HG03060 (cell line): ENCODE data around the gene KRT6C.
"Not testable (repeated sequence)": the region's sequence is repeated elsewhere in the genome, so short reads cannot be mapped to it uniquely, and the experiment has no call there.

Source experiments
- ATAC-seq: cut with Tn5 transposase; IDR thresholded peaks from one replicate; pipeline ENCODE4 v1.9.1; 2021; ENCODE audit warnings: low read depth, moderate number of reproducible peaks; ENCODE audit not compliant: unreplicated experiment

The KRT6C gene

DNA sequence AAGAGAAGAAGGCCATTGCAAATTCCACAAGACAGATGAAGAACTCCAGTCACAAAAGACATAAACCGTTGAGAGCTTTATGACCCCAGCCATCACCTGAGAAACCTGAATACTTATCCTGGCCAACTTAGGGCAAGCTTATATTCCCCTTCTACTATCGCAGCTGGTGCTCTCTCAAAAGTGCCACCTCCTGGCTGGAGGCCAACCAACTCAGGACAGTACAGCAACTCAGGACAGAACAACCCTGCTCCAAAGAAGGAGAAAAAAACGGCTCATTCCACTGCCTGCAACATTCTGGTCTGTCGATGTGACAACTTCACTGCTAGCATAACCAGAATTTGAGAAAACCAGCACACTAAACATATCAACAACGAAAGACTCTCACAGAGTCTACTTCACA, 11.9 kb downstream of the KRT6C start:
- ATAC-seq: no peak

DNA sequence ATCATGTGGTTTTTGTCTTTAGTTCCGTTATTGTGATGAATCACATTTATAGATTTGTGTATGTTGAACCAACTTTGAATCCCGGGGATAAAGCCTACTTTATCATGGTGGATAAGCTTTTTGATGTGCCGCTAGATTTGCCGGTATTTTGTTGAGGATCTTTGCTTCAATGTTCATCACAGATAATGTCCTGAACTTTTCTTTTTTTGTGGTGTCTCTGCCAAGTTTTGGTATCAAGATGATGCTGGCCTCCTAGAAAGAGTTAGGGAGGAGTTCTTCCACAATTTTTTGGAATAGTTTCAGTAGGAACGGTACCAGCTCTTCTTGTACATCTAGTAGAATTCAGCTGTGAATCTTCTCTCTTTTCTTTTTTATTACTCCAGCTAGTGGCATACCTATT, 14.7 kb downstream of the KRT6C start:
- ATAC-seq: no peak

DNA sequence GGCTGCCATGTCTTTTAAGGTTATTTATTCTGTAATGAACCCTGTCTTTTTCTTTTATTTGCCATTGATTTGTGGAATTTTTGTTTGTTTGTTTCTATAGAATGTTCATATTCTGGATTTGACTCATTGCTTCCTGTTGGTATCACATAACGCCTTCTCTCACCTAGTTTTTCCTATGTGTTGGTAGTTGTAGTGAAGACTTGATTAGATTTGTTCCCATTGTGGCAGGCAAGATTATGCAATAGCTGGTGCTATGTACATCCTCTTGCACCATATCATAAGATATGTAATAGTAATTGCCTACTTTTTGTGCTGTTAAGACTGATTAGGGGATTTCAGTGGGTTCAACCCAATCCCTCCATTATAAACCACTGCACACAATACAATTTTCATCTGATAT, 17.8 kb downstream of the KRT6C start:
- no peak for ATAC-seq

GRCh38 chr12:52454411-52455201, 19.0 kb downstream of the KRT6C start:
- ATAC-seq: no peak

DNA sequence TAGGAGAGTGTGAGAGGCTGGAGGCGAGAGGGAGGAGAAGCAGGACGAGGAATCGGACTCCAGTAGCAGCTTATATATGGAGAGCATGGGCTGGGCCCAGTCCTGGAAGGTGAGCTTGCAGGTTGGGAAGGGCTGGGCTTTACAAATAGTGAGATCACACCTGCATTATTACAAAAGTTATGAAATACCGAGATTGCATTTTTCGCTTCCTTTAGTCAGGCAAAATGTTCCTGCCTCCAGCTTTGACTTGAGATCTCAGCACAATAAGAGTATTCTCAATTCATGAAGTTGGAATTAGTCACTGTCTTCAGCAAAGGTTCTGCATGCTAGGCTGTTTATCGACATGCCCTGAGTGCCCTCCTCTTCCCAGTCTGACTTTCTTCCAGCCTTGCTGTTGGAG, 21.5 kb downstream of the KRT6C start, which contains the start of gene KRT6B:
KRT6B (minus strand) TSS at position 46 of the 400 bp plus-strand sequence. CDS start 68 bp downstream, outside the sequence.
- no peak for ATAC-seq

GRCh38 chr12:52448228-52448627, 25.4 kb downstream of the KRT6C start:
- no peak for ATAC-seq

DNA sequence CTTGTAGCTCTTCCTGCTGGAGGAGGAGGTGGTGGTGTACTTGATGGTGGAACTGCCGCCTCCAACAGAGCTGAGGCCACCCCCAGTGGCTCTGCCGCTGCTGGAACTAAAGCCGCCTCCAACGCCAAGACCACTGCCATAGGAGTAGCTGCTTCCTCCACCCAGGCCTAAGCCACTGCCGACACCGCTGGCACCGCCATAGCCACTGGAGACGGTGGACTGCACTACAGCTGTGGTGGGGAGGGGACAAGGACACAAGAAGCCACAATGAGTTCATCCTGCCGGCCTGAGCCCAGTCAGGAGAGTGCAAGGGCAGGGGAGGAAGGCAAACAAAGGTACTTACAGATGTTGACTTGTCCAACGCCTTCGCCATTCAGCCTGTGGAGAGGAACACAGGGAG, 26.4 kb downstream of the KRT6C start:
- ATAC-seq: not testable (repeated sequence)

DNA sequence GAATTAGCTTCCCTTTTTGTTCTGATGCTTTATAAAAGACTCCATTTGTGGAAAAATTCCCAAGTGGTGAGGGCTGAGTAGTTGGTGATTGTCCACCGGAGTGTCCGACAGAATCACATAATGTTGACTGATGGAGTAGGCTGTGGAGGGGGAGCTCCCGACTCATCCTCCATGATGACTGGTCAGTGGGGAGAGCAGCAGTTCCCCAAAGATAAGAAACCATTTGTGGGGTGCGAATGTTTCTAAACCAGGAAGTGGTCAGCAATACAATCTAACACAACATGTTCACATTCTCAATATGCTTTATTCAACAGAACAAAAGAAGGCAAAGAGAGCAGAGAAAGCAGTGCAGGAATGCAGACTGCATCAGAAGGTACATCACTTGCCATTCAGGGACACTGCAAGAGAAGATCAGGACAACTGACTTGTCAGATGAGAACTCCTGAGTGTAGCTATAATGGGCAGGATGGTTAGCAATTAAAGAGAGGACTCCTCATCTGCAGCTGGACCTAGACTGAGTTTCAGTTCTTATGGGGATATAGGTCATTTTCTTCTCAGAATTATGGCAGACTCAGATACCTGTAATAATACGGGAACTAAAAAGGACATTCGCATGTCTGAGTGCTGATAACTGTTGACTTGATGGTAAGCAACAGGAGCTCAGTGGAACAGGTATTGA, 27.1 kb downstream of the KRT6C start:
- no peak for ATAC-seq

DNA sequence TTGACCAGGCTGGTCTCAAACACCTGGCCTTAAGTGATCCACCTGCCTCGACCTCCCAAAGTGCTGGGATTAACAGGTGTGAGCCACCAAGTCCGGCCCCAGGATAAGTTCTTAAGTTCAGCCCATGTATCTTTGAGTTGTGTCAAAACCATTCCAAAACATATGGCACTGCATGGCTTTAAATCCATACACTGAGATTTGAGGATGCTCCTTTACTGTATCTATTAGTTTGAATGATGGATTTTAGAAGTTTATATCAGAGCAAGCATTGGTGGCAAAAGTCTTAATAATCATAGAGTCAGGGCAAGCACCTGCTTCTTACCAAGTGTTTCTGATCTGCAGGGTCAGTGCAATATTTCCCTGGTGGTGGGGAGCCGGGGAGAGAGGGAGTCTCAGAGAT, 27.7 kb downstream of the KRT6C start:
- ATAC-seq: no peak

GRCh38 chr12:52444647-52445595, 28.7 kb downstream of the KRT6C start:
- no peak for ATAC-seq

GRCh38 chr12:52443966-52444365, 29.6 kb downstream of the KRT6C start:
- ATAC-seq: no peak

- ATAC-seq: no peak
These were observed 31.0 kb downstream of the KRT6C start for GRCh38 chr12:52442600-52443061.

DNA sequence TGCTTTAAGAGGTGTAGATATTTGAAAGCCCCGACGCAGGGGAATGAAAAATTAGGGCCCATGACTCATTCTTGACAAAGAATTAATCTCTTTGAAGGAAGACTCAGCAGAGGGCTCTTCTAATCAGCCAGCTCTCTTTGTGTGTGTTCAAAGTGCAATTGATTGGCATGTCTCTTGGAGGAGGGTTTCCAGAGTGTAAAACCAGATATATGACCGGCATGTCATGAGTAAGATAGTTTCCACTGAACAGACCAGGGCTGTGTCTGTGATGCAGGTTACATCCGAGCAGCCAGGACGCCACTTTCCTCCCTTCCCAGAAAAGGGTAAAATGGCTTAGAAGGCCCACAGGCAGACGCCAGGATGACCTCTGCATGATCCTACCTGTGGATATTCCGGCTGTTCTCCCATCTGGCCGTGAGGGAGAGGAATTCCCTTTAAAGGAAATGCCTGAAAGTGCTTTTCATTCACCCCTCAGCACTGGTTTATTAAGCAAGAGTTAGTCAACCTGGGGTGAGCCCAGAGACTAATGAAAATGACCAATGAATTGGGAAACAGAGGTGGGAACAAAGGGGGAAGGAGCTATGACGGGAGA, 32.2 kb downstream of the KRT6C start:
- ATAC-seq: no peak

DNA sequence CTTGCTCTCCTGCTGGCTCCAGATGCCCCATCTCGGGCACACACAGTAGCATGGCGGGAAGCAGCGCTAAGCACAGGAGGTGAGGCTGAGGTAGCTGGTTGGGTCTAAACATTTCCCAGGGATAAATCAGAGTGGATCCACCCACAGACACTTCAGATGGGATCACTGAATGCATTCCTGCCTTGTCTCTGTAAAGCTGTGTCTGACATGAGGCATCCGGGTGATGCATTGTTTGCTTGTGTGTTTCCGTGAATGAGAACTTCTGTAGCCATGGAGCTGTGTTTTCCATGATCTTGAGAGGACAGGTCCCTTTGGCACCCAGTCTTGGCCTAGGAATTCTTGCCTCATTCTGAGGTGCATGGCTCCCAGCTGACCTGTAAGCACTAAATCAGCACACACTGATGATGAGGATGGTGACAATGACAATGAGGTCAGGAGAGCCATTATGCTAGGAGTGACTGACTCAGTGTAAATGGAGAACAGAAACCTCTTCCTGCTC, 32.7 kb downstream of the KRT6C start:
- no peak for ATAC-seq

- no peak for ATAC-seq
These were observed 33.8 kb downstream of the KRT6C start for GRCh38 chr12:52439845-52440244.

DNA sequence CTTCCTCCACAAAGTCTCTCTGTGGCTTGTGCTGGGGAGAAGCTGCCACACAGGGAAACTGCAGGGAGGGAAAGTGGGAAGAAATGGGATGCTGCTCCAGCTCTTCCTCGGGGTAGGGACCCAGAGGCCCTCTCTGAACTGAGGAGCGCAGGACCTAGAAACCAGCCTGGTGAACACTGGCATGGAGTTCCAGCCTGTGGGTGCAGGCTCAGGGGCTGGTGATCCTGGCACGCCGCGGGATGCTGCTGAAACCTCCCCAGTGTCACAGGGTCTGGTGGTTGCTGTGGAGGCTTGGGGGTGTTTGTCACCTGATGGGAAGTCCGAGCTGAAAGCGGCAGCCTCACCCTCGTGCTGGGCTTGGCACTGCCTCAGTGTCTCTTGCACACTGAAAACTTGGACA, 34.2 kb downstream of the KRT6C start:
- no peak for ATAC-seq

DNA sequence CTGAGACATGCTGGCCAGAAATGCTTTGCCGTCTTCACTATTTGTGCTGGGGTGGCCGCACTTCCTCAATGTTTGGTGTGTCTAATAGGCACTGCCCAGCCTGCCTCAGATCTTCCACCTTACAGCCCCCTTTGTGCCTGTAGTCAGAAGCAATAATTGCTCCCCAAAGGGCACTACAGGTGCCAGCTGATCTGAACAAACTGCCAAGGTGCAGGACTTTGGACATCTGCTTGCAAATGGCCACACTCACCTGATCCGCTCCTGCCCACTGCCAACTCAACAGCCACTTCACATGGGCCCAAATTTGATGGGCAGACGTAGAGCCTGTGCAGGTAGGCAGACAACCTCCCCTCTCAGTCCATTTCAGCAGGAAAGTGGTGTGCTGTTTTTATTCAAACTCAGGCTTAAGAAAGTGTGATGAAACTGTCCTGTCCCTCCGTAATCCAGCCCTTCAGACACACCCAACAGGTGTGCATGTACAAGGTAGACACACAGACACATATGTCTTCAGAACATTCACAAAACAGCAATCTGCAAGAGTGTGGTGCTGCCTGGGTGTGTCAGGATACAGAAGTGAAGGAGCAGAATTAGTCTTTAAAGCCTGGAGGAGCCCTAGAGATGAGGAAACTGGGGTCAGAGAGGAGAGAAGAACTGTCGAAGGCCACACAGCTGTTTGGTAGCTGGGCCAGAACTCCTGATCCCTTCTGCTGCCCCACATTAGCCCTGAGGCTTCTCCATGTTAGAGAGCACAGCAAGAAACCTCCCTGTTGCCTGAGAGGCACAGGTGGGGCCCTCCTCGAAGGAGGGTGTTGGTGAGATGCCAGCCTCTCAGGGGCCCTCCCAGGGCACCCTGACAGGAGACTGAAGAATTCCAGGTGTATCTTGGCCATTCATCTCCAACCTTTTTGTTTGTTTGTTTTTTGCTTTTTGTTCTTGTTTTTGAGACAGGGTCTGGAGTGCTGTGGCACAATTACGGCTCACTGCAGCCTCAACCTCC, 35.0 kb downstream of the KRT6C start:
- ATAC-seq: no peak

DNA sequence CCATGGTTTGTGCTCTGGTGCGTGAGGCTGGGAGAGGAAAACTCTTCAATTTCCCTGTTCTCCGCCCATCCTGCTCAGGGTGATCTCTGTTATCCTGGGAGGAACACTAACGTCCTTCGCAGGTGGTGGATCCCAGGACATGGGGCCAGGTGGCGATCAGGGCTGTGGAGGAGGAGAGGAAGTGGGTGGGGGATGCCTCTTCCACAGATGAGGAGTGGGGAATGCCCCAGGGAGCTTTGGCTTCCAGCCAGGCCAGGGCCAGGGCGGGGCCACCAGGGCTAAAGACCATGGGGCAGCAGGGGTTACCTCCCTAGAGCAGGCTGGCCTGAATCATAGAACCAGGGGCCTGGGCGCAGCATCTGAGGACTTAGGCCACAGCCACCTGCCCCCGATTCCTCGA, 36.1 kb downstream of the KRT6C start:
- ATAC-seq: no peak

DNA sequence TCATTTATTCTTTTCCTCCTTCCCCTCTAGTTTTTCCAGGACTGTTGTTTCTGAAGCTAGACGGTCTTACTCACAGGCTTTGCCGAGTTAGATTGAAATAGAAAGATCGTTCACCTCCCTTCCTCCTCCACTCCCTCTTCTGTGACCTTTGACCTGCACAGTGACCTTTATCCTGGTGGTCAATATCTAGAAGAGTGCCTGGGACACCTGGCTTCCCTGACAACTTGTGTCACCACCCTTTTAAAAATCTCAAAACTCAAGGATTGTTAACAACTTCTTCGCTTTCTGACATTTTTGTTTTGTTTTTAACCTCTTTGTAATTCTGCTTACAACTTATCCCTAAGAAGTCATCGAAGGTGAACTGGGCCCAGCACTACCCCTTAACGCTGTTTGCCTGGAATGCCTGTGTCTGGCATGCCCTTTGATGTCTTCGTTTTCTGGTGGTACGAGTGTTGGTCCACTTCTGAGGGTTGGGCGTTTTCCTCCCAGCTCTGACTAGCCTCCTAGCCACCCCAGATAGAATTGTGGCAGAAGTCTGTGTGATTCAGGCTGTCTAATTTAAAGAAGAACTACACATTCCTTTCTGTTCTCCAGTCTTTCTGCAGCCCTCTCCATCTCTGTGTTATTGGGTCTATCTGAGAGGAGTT, 36.7 kb downstream of the KRT6C start:
- no peak for ATAC-seq
